ENCODE data around the gene PRDX1. TPM values are rescaled to one million over a fixed set of nuclear protein-coding genes. Genes with fewer than 3 reads are reported as not detected.

Gene PRDX1
- 1,895 to 2,135 TPM (median 1,925 TPM) in 5 replicates for total RNA-seq (2022; extraction: Qiagen RNA extraction)

DNA sequence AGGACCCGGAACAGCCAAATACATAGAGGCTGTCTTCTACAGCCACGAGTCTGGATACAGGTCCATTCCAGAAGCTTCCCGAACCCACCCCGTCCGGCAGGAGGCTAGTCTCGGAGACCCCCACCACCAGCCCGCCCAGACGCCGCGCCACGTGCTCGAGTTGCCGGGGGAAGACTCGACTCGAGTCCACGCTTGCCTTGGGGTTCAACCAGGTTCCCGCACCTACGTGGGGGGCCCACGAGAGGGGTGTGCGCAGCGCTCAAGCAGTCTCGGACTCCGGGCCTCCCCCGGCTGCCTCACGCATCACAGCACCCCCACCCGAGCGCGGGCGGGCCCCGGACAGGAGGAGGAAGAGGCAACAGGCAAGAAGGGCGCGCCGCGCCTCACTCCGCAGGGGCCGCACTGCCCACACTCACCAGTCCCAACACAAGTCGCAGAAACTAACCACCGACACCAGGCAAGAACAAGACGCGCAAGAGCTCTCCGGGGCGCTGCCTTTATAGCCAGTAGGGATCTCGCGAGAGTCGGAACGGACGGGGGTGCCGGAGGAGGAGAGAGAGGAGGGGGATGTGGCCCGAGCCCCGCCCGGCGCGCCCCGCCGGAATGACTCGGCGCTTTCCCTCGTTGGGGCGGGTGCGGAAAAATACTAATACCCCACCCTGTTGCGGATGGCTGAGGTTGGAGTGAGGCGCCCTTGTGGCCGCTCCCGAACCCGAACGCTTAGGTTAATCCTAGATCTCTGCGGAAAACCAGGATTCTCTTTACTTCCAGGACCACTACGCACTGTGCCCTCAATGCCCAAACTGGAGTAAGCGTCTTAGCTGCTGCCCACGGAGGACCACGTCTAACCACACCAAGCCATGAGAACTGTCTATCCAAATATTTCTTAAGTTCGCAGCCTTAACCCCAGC, at the start of gene PRDX1:
Gene PRDX1, minus strand, starts transcription at position 472 of the 911 bp plus-strand sequence. CDS start 2,841 bp downstream, outside the sequence.

DNA sequence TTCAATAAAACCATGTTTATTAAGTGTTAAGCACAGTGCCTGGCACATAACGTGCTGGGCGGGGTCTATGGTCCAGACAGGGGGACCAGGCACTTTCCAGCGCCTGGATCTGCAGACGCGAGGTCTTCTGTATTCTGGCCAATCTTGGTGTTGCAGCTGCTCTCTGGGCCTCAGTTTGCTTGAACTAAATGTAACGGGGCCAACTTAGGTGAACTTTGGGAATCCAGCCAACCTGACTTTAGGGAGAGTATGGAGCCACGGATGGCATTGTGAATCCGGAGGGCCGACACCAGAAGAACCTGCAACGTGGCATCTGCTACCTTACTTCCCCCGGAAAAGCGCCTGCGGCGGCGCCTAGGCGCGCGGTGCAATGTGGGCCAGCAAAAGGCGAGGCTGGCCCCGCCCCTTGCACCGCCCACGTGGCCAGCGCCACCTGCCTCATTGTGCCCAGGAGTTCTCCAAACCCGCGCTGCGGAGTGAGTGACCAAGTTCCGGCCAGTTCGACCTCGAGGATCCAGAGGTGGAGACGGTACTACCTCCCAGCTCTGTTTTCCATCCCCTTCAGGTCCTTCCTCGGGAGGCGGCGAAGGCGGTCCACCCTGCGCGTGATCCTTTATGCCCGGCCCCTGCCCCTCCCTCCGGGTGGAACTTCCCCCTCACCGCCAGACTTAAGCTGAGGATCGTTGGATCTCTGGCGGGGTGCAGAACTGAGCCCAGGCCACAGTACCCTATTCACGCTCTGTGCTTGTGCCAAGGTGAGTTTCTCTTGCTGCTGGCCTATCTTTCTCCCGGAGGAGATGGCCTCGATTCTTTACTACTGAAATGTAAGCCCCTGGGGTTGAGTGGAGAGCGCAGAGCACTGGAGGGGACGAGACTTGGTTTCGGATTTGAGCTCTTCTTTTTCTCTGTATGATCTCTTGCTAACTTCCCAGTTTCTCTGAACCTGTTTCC, 29.0 kb upstream of the PRDX1 start, which contains the start of gene AKR1A1:
Gene AKR1A1, plus strand, starts transcription at position 426 of the 951 bp plus-strand sequence. CDS start 10,969 bp downstream, outside the sequence.

DNA sequence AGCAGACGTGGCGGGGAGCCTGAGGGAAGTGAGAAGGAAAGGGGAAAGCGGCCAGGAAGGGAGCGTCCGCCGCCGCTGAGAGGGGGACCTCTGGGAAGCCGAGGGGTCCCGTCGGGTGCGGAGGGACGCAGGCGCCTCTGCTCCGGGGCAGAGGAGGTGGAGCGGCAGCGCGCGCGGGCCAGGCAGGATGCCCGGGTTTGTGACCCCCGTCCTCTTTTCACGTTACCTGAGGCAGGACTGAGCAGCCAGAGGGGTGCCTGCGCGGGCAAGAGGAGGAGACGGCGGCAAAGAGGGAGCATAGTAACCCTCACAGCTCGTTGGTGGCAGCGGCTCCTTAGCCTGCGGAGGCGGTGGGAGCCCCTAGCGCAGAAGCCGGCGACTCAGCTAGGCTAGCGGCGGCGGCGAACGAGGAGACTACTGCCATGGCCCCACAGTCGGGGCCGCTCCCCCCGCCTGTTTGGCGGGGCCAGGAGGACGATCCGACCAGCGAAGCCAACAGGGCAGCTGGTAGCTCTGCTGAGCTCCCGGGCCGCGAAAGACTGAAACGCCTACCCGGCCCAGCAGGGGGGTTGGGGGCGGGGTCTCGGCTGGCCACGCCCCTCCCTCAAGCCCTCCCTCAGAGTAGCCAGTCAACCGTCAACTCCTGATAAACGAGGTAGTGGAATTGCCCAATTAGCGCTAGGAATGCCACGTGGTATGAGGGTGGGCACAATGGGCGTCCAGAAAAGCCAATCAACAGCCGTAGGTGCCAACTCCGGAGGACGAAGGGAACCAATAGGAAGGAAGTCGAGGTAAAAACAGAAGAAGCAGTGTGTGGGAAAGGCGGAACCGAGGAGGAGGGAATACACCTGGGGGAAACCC, 30.8 kb downstream of the PRDX1 start, which contains the start of gene TESK2:
Gene TESK2, minus strand, starts transcription at position 538 of the 861 bp plus-strand sequence. CDS start 33,378 bp downstream, outside the sequence.

Other genes with a start within 250 kb of the PRDX1 start
- 2.5 to 3.8 TPM (median 3.2 TPM) in 5 replicates for gene HPDL, start 195.0 kb downstream of the PRDX1 start, total RNA-seq (2022; extraction: Qiagen RNA extraction)
- 10.8 to 13.4 TPM (median 12.5 TPM) in 5 replicates for gene TOE1, start 181.7 kb downstream of the PRDX1 start, total RNA-seq (2022; extraction: Qiagen RNA extraction)
- 7.1 to 10.8 TPM (median 9.2 TPM) in 5 replicates for gene MUTYH, start 181.4 kb downstream of the PRDX1 start, total RNA-seq (2022; extraction: Qiagen RNA extraction)
- 0.13 to 0.27 TPM (median 0.17 TPM) in 5 replicates for gene TESK2, start 30.7 kb downstream of the PRDX1 start, total RNA-seq (2022; extraction: Qiagen RNA extraction)
- 1.3 to 2.0 TPM (median 1.6 TPM) in 5 replicates for gene CCDC163, start 21.8 kb downstream of the PRDX1 start, total RNA-seq (2022; extraction: Qiagen RNA extraction)
- 2.1 to 2.3 TPM (median 2.3 TPM) in 5 replicates for gene MMACHC, start 21.6 kb downstream of the PRDX1 start, total RNA-seq (2022; extraction: Qiagen RNA extraction)
- gene AKR1A1, start 28.9 kb upstream of the PRDX1 start, total RNA-seq (2022; extraction: Qiagen RNA extraction): 73.5 to 78.3 TPM (median 75.2 TPM) in 5 replicates
- gene NASP, start 62.2 kb upstream of the PRDX1 start, total RNA-seq (2022; extraction: Qiagen RNA extraction): 102 to 144 TPM (median 116 TPM) in 5 replicates
- gene CCDC17, start 102.2 kb upstream of the PRDX1 start, total RNA-seq (2022; extraction: Qiagen RNA extraction): 0.14 to 0.26 TPM (median 0.23 TPM) in 5 replicates
- 28.7 to 47.3 TPM (median 31.8 TPM) in 5 replicates for gene GPBP1L1, start 164.6 kb upstream of the PRDX1 start, total RNA-seq (2022; extraction: Qiagen RNA extraction)
- gene TMEM69, start 166.3 kb upstream of the PRDX1 start, total RNA-seq (2022; extraction: Qiagen RNA extraction): 17.2 to 19.6 TPM (median 19.3 TPM) in 5 replicates
- 4.0 to 4.9 TPM (median 4.4 TPM) in 5 replicates for gene IPP, start 228.8 kb upstream of the PRDX1 start, total RNA-seq (2022; extraction: Qiagen RNA extraction)